ENCODE results near the gene MAP3K9. TPM values are rescaled to one million over a fixed set of nuclear protein-coding genes. Genes with fewer than 3 reads are reported as not detected.

MAP3K9 gene
- total and polyA plus RNA-seq, 2 of the 8 experiments (the other 6 are each of a cell fraction or from before 2014, with no cell fraction given), result 9.8 to 24.7 TPM

DNA sequence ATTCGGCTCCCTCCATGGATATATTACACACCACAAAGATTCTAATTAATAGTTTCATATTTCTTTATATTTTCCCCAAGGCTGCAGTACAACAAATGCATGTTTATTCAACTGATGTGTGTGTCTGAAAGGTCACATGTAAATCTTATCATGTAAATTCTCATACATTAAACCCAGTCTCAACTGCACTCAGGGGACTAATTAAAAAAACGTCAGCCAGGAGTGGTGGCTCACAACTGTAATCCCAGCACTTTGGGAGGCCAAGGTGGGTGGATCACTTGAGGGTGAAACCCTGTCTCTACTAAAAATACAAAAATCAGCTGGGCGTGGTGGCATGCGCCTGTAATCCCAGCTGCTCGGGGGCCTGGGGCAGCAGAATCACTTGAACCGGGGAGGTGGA is 67.8 kb downstream of the MAP3K9 start:
- ChIA-PET POLR2A (ENCODE audit: partially characterized antibody) (interaction anchor here (1.2 kb wide), 1 partner anchor 95 kb away, joined by 3 read pairs; no protein-coding TSS in a partner anchor), CTCF (ENCODE audit: partially characterized antibody) (interaction anchor here (1.3 kb wide), 1 partner anchor 28 kb away, joined by 4 read pairs; no protein-coding TSS in a partner anchor)
- no peak overlapping the region for H2BK5ac ChIP-seq (ENCODE audit: low read depth, low read length)
- no peak for DNase-seq (ENCODE audit: low read depth in 1 of 2, low spot score in 2 of 2)
- H4K20me1 ChIP-seq (replicated peaks in 1 of 2; ENCODE audit: control insufficient read depth in 1 of 2, insufficient read depth in 2 of 2, low read length in 2 of 2), result peaks cover 0 to 2% of the 10 kb centered on the region in 2 experiments
- H3K9ac ChIP-seq (replicated peaks in 1 of 4; ENCODE audit: extremely low read depth in 1 of 4, low read depth in 3 of 4, low read length in 3 of 4), result no peak overlapping the region
- no peak overlapping the region for H4K91ac ChIP-seq (replicated peaks; ENCODE audit: insufficient read length, low read length)
- no peak overlapping the region for H3K14ac ChIP-seq (ENCODE audit: insufficient read length)
- no peak overlapping the region for H4K5ac ChIP-seq (ENCODE audit: insufficient read length, low read depth, low read length)
- no peak overlapping the region for H2AK5ac ChIP-seq (ENCODE audit: low read depth, low read length)
- H3K36me3 ChIP-seq (ENCODE audit: control insufficient read depth in 2 of 4, insufficient read depth in 4 of 4, low read length in 3 of 4), result peaks cover 11 to 44% (median 31%) of the 10 kb centered on the region in 4 experiments
- H3K56ac ChIP-seq (replicated peaks; ENCODE audit: insufficient read length, low read depth, low read length), result no peak overlapping the region
- no peak overlapping the region for H3K4me2 ChIP-seq (ENCODE audit: insufficient read depth in 1 of 2, low read depth in 2 of 2, low read length in 2 of 2)
- H3K18ac ChIP-seq (ENCODE audit: extremely low read depth, low read length), result no peak overlapping the region
- no peaks in the 10 kb centered on the region for H3K4me1 ChIP-seq (replicated peaks in 1 of 4; ENCODE audit: control insufficient read depth in 3 of 4, insufficient read depth in 4 of 4, low read length in 3 of 4)
- no peaks in the 10 kb centered on the region for H3K79me2 ChIP-seq (ENCODE audit: control insufficient read depth in 1 of 2, insufficient read depth in 2 of 2, low read length in 2 of 2)
- H2BK12ac ChIP-seq (ENCODE audit: low read depth, low read length), result no peak overlapping the region
- H4K8ac ChIP-seq (ENCODE audit: extremely low read depth, insufficient read depth, low read length), result no peak overlapping the region
- FAIRE-seq, result no peak
- no peak overlapping the region for H3K4ac ChIP-seq (replicated peaks; ENCODE audit: insufficient read length, low read depth, low read length)
- 92% methylated on average over 6 of the region's 6 CpGs; no CpG with 5 or more reads in 1 of the 2 experiments for WGBS, 2 experiments (ENCODE audit: extremely low coverage in 1 of 2, insufficient coverage in 1 of 2, insufficient read length in 1 of 2, insufficient replicate concordance in 2 of 2, low coverage in 1 of 2, low lambda C conversion rate in 2 of 2, missing lambda C conversion rate in 1 of 2)
- no peaks in the 10 kb centered on the region for H3K9me3 ChIP-seq (ENCODE audit: insufficient read depth in 2 of 2, low read depth in 1 of 2, low read length in 1 of 2)
- H2AFZ ChIP-seq (ENCODE audit: low read length), result no peak overlapping the region
- no peak overlapping the region for H2BK20ac ChIP-seq (ENCODE audit: low read length)
- H3K23ac ChIP-seq (ENCODE audit: insufficient read length), result no peak overlapping the region
- no peak overlapping the region for H3K4me3 ChIP-seq (ENCODE audit: extremely low read depth in 1 of 4, insufficient read depth in 2 of 4, low read depth in 3 of 4, low read length in 4 of 4)
- no peaks in the 10 kb centered on the region for H3K27me3 ChIP-seq (replicated peaks in 1 of 4; ENCODE audit: control insufficient read depth in 3 of 4, extremely low read depth in 1 of 4, insufficient read depth in 3 of 4, low read length in 3 of 4)
- H3K23me2 ChIP-seq (ENCODE audit: low read depth, low read length), result no peaks in the 10 kb centered on the region; the same call in 1 of the 2 replicates
- H3K27ac ChIP-seq (ENCODE audit: low read depth, low read length), result no peak overlapping the region
- no peak overlapping the region for H2BK15ac ChIP-seq (ENCODE audit: low read length)
- no peaks in the 10 kb centered on the region for H3K79me1 ChIP-seq (ENCODE audit: low read depth, low read length)
- H2BK120ac ChIP-seq (replicated peaks; ENCODE audit: low read depth, low read length), result no peak overlapping the region
- TF ChIP-seq RAD21 (IDR thresholded peaks at IDR 0.05 in 1 of 2, conservative IDR thresholded peaks at IDR 0.05 in 1 of 2; ENCODE audit: low read depth in 2 of 2, low read length in 2 of 2) (no peak), ASH2L (IDR thresholded peaks at IDR 0.05; ENCODE audit: low read length) (no peak), SRF (IDR thresholded peaks at IDR 0.05; ENCODE audit: low read depth, low read length) (no peak), TBP (IDR thresholded peaks at IDR 0.05; ENCODE audit: low read depth, low read length) (no peak), GABPA (IDR thresholded peaks at IDR 0.05; ENCODE audit: borderline replicate concordance, insufficient read depth, low read length) (no peak), SUZ12 (IDR thresholded peaks at IDR 0.05; ENCODE audit: low read length) (no peak), TAF1 (IDR thresholded peaks at IDR 0.05; ENCODE audit: low read depth, low read length) (no peak), FOSL1 (IDR thresholded peaks at IDR 0.05; ENCODE audit: insufficient read depth, low read depth, low read length) (no peak), TCF12 (IDR thresholded peaks at IDR 0.05; ENCODE audit: low read depth, low read length) (no peak), POLR2A (IDR thresholded peaks at IDR 0.05; ENCODE audit: control extremely low read depth in 1 of 2, low read depth in 2 of 2, low read length in 2 of 2) (no peak), HDAC6 (IDR thresholded peaks at IDR 0.05; ENCODE audit: low read depth, low read length) (no peak)
- TF ChIP-seq, protein P1, sequence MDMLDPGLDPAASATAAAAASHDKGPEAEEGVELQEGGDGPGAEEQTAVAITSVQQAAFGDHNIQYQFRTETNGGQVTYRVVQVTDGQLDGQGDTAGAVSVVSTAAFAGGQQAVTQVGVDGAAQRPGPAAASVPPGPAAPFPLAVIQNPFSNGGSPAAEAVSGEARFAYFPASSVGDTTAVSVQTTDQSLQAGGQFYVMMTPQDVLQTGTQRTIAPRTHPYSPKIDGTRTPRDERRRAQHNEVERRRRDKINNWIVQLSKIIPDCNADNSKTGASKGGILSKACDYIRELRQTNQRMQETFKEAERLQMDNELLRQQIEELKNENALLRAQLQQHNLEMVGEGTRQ (IDR thresholded peaks at IDR 0.05; ENCODE audit: low read length), result no peak
- TF ChIP-seq, protein P2, sequence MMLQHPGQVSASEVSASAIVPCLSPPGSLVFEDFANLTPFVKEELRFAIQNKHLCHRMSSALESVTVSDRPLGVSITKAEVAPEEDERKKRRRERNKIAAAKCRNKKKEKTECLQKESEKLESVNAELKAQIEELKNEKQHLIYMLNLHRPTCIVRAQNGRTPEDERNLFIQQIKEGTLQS (IDR thresholded peaks at IDR 0.05; ENCODE audit: insufficient read depth, low read depth, low read length), result no peak

Measured in H1 (cell line).